Left colon (tissue), 2 donors: Measurements from ENCODE around the gene BEND7. TPM values are rescaled to one million over a fixed set of nuclear protein-coding genes. Genes with fewer than 3 reads are reported as not detected.

Source experiments
- ATAC-seq: fragments of 200-7000 bp; cut with Tn5 transposase; one replicate; pipeline ENCODE4 v1.9.1; 2020; ENCODE audit warnings: mild to moderate bottlenecking, moderate library complexity
- DNase-seq, 2 donors: peaks; one replicate each; pipeline ENCODE4 v3.0.0-alpha.2; 2020
- intact Hi-C, 2 donors: fragments of 100-400 bp; cut with DNase I in 1 of 2; cut with micrococcal nuclease in 1 of 2; formaldehyde crosslinking; loops; one replicate each; pipeline versions ENCODE4 v1.11.2 to v1.14.0; 2022; cut with DNase I, micrococcal nuclease
- total RNA-seq, 2 donors: library from RNA; stranded (reverse); fragmentation: NEBNext Ultra II Directional; extraction: Animal tissue kit (Norgen Biotek cat#: 25700); gene quantifications; one replicate each; pipeline ENCODE4 v1.2.1, GENCODE V29; 2021
- donor health status: DM: no; HTN: no; CAD: no.
- donor health status: DM: yes; HTN: yes; CAD: no.

Gene BEND7
- total RNA-seq, 2 donors from 2014 or later: 23.7 to 33.2 TPM

DNA sequence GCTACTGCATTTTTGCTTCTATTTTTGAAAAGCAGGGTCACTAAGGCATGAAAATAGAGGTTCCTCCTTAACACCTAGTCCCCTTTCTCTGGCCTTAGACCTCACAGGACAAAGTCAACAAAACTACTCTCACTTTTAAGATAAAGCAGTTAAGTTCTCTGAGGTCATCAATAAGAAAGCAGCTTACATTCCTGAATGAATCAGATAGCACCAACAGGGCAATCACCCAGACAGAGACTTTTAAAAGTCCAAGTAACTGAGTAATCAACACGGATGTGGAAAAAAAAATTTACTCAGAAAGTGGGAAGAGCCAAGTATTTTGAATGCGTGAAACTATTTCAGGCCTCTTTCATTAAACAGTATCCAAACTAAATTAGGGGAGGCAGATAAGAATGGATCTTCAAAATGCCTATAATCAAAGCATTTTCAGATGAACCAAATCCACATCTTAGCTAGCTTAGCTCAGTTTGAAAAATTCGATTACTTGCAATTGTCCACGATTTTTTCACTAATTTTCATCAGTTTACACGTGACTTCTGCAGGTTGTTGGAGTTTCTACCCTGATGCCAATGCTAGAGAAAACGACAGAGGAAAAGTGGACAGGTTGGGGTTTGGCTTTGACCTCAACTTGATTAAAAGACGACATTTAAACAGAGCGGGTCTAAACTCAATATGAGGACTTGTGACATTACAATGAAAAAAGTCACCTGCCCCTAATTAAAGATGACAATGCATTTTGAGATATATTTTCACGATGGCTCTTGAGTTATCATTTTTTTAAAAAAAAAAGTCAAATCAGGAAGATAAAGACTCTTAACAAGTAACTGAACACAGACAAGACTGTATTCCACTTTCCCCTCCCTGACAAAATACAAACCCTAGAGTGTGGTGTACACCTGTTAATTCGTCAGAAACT is 1.6 kb downstream of the BEND7 start:
- DNase-seq (no peak), ATAC-seq (peak; percentile 64)
- intact Hi-C loops: no loop called here

- intact Hi-C loops: no loop called here
- DNase-seq: no peak
- ATAC-seq: no peak
Measured at GRCh38 chr10:13525663-13526062, 3.2 kb downstream of the BEND7 start.

- intact Hi-C loops: no loop called here
- ATAC-seq (no peak), DNase-seq (no peak)
Measured at GRCh38 chr10:13521026-13521425, 7.8 kb downstream of the BEND7 start.

DNA sequence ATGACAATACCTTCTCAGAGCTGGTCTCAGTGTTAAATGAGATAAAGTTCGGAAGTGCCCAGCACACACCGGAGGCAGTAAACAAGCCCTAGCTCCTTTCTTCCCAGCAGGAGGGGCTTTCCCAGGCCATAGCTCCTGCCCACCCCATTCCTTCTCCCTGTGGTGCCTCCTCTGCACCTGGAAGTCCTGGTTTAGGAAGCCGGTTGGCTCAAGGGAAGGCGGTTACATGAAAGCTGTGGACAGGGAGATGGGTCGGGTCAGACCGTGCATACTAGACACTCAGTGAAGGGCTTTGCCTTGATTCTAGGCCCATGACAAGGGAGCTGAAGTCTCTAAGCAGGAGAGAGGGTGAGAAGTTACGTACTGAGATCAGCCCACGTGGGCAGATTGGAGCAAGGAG is 8.6 kb downstream of the BEND7 start:
- ATAC-seq: no peak
- intact Hi-C loops: no loop called here

GRCh38 chr10:13518076-13518692 is 10.6 kb downstream of the BEND7 start:
- DNase-seq: no peak
- ATAC-seq: no peak
- intact Hi-C loops: no loop called here

More for the DNA sequence above, 8.6 kb downstream of the BEND7 start:
- no peak for DNase-seq

DNA sequence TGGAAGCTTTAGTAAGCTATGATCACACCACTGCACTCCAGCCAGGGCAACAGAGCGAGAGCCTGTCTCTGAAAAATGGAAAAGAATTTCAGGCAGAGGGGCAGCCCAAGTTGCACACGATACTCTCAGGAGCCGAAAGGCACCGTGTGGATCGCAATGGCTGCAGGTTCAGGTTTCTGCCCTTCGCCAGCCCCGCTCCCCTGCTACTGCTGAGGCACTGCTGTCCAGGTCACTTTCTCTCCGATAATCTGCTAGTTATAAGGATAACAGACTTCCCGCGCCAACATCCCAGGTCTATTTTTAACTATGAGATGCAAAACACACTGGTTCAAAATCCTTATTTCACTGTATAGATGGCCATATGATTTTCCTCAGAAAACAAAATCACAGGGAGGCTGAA is 11.1 kb downstream of the BEND7 start:
- DNase-seq: no peak
- ATAC-seq: no peak
- intact Hi-C loops: no loop called here

GRCh38 chr10:13516176-13516575 is 12.6 kb downstream of the BEND7 start:
- intact Hi-C loops: no loop called here
- ATAC-seq (no peak), DNase-seq (no peak)

- ATAC-seq (no peak), DNase-seq (no peak)
- intact Hi-C loops: no loop called here
Measured at GRCh38 chr10:13515467-13515866, 13.3 kb downstream of the BEND7 start.

DNA sequence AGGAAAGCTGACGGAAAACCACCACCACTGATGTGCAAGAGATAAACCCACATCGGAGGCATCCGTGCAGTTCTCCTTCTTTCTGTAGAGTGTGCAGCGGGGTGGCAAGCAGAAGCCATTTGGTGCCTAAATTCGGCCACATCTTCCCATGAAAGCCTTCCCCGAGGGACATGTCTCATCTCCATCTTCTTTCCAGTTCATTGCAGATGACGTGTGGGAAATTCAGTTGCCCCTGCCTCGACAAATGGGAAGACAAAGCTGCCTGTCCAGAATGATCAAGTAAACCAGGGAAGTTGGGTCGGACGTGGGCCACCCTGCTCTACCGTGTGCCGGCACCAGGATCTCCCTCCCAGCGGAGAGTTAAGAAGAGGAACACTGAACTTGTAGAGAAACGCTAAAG is 14.5 kb downstream of the BEND7 start:
- DNase-seq: no peak
- intact Hi-C loops: no loop called here
- ATAC-seq: no peak

DNA sequence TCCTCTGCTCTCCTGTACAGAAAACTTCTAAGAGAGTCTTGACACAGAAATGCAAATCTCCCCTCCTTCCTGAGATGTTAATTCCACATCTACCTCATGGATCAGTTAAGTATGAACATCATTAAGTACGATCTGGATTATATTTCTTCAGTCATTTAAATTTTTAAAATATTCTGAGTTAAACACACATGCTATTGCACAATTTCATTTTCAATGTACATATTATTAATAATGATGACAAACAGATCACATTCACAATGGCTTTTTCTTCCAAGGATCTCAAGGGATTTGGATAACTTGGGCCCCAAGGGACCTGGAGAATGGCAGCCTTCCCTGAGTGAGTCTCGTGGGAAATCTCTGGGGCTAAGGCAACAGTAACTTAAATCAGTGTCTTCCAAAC is 16.2 kb downstream of the BEND7 start:
- DNase-seq (no peak), ATAC-seq (no peak)
- intact Hi-C loops: no loop called here

GRCh38 chr10:13511409-13511808 is 17.4 kb downstream of the BEND7 start:
- intact Hi-C loops: no loop called here
- no peak for ATAC-seq
- DNase-seq: no peak

- DNase-seq: no peak
Measured at GRCh38 chr10:13505052-13505680, 23.6 kb downstream of the BEND7 start.

DNA sequence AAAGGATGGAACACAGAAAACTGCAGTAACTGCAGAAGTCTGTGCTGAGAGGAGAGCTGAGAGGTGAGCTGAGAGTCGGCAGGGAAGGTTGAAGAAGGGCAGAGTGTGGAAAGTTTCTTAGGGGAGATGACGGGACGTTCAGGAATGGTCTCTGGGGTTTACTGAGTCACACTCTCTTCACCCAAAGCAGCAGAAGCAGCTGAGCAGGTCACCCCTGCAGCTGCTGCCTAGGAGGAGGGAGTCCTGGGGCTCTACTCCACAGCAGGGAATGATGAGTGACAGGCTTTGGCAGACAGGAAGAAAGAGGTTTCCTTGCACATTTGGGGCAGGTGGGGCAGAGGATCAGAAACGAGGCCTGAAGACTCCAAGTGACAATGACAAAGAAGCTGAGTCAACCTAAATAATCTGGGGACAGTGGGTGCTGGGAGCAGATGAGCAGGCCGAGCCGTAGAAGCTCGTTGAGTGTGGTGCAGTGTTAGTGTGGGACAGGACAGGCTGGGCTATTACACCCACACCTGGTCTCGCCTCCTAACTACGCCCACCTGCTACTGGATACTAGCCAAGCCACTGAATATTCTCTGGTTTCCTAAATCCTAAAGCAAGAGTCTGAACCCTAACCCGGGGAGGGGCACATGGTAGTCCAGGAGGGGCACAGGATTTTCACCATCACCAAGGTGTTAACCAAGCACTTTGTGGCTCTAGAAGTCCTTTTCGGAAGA is 24.9 kb downstream of the BEND7 start:
- intact Hi-C loops: no loop called here
- no peak for ATAC-seq
- no peak for DNase-seq

More at GRCh38 chr10:13505052-13505680, 23.6 kb downstream of the BEND7 start:
- intact Hi-C loops: no loop called here
- ATAC-seq: no peak

- intact Hi-C loops: no loop called here
- ATAC-seq: no peak
- DNase-seq: no peak
Measured at GRCh38 chr10:13502380-13502779, 26.4 kb downstream of the BEND7 start.

DNA sequence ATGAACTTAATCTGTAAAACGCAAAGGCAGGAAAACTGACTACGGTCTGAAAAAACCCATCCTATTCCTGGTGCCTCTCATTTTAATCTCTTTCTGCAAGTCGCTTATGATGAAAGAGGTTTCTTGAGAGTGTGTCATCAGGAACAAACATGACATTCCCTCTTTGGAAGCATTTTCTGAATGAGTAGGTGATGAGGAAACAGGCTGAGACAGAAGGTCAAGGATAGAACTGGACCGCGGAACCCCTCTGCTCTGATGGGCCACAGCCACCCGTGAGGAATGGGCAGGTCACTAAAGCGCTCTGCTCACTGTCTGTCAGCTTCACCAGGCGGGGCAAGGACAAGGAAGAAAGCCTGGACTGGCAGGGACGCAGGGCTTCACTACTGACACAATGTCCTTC is 28.6 kb downstream of the BEND7 start:
- ATAC-seq (no peak), DNase-seq (no peak)
- intact Hi-C loops: no loop called here

GRCh38 chr10:13499150-13499549 is 29.7 kb downstream of the BEND7 start:
- ATAC-seq: no peak
- DNase-seq: no peak
- intact Hi-C loops: no loop called here

DNA sequence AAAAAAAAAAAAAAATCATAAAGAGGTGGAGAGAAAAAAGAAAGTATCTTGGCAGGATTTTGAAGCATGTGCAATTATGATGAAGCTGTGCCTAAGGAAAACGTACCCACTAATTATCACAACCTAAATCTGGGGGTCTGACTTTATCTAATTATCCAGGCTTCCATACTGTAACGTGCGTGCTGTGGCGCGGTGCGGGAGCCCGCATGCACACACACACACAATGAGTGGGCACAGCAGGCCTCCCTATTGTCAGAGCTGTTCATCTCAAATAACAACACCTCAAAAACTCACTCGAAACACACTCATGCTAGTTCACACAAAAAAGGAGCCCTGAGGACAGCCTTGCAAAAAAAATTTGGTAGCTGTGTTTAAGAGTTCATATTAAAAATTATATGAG is 31.9 kb downstream of the BEND7 start:
- DNase-seq: no peak
- intact Hi-C loops: no loop called here
- ATAC-seq: no peak

- no peak for ATAC-seq
- no peak for DNase-seq
- intact Hi-C loops: no loop called here
Measured at GRCh38 chr10:13496164-13496563, 32.6 kb downstream of the BEND7 start.

DNA sequence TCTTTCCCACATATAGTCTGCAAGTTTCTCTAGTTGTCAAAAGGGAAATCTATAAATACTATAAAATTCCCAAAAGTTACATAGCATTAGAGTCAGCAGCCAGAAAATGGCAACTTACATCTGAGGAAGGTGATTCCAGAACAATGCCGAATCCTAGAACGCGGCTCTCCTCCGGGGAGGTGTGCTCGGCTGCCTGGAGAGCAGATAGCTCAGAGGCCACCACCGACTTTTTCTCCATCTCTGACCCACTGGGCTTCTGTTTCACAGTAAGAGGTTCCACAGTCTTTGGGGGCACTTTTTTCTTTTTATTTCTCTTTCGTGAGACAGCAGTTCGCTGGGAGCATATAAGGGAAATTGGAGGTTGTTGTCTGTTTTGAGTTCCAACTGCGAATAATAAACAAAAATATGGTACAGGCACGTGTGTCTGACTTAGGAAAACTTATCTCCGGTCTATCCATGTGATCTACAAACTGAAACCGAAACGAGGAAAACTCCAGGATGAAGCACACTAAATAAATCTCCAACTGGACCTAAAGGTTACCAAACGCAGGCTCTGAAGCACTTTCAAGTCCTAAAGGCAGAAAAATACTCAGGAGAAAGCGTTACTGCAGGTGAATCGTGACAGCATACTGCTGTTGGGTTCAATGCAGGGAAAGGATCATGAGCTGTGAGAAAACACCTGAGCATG is 36.2 kb downstream of the BEND7 start:
- intact Hi-C loops: no loop called here
- ATAC-seq (peak; percentile 94), DNase-seq (no peak)
